GM13977 (cell line): Measurements from ENCODE around the gene QRSL1.
"Not testable (repeated sequence)": the region's sequence is repeated elsewhere in the genome, so short reads cannot be mapped to it uniquely, and the experiment has no call there.

Source experiments
- DNase-seq: peaks from one replicate; pipeline ENCODE4 v3.0.0; 2012; ENCODE audit warnings: low spot score
- in situ Hi-C: fragments of 300-500 bp; cut with MboI; formaldehyde crosslinking; loops from one replicate; pipeline ENCODE4 v1.12.0; 2022; ENCODE audit warnings: low sequenced_read_pairs, low pct_unique_long_range_greater_than_20kb, mixed read lengths, inconsistent platforms; ENCODE audit not compliant: unreplicated experiment
- TF ChIP-seq, protein P1 (sequence below): IDR thresholded peaks from 2 replicates; pipeline ENCODE4 v1.5.1; 2012; ENCODE audit warnings: mild to moderate bottlenecking, control low read depth; ENCODE audit not compliant: insufficient read depth; ENCODE audit errors: extremely low read depth, missing control alignments

QRSL1 gene

DNA sequence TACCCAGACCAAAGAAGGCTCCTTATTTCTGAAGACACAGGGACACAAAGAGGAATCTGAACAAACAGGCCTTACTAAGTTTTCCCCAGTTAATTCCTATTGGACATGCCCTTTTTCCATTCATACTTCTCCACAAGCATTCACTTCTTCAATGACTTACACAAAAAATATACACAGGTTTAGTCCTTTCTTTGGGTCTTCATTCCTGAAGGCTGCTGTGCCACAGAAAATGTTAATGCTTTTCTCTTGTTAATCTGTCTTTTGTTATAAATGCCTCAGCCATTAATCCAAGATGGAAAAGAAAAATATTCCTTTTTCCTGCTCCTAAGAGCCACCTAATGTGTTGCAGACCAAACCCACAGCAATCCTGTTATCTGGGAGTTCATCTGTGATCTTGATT, 71.2 kb downstream of the QRSL1 start:
- TF ChIP-seq, protein P1, sequence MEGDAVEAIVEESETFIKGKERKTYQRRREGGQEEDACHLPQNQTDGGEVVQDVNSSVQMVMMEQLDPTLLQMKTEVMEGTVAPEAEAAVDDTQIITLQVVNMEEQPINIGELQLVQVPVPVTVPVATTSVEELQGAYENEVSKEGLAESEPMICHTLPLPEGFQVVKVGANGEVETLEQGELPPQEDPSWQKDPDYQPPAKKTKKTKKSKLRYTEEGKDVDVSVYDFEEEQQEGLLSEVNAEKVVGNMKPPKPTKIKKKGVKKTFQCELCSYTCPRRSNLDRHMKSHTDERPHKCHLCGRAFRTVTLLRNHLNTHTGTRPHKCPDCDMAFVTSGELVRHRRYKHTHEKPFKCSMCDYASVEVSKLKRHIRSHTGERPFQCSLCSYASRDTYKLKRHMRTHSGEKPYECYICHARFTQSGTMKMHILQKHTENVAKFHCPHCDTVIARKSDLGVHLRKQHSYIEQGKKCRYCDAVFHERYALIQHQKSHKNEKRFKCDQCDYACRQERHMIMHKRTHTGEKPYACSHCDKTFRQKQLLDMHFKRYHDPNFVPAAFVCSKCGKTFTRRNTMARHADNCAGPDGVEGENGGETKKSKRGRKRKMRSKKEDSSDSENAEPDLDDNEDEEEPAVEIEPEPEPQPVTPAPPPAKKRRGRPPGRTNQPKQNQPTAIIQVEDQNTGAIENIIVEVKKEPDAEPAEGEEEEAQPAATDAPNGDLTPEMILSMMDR, result no peak
- in situ Hi-C loops, result no loop called here
- DNase-seq, result no peak

DNA sequence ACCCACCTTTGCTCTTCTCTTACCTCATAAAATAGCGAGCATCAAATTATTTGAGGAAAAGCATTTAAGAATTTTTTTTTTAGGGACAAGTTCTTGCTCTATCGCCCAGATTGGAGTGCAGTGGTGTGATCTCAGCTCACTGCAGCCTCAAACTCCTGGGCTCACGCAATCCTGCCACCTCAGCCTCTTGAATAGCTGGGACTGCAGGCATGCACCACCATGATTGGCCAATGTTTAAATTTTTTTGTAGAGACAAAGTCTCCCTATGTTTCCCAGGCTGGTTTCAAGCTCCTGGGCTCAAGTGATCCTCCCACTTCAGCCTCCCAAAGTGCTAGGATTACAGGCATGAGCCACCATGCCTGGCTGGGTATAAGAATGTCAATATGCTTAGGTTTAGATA, 71.8 kb downstream of the QRSL1 start:
- DNase-seq, in situ Hi-C loops: not testable (repeated sequence)

DNA sequence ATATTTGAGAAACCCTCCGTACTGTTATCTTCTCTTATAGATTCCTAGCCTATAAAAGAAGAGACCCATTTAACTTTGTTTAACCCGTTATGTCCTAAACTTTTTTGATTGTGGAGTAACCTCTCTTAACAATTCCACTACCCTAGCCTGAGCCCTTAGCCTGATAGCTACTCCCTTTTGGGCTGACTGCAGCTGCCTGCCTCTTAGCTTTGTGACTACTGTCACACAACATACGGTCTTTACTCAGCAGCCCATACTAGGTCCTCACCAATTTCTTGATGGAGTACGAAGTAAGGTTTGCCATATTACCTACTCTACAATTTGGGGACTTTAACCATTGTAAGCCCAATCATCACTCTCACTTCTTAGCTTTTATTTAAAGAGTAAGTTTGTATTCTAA, 72.7 kb downstream of the QRSL1 start:
- in situ Hi-C loops, result no loop called here
- peak; percentile 16 for DNase-seq
- TF ChIP-seq, protein P1, result no peak

DNA sequence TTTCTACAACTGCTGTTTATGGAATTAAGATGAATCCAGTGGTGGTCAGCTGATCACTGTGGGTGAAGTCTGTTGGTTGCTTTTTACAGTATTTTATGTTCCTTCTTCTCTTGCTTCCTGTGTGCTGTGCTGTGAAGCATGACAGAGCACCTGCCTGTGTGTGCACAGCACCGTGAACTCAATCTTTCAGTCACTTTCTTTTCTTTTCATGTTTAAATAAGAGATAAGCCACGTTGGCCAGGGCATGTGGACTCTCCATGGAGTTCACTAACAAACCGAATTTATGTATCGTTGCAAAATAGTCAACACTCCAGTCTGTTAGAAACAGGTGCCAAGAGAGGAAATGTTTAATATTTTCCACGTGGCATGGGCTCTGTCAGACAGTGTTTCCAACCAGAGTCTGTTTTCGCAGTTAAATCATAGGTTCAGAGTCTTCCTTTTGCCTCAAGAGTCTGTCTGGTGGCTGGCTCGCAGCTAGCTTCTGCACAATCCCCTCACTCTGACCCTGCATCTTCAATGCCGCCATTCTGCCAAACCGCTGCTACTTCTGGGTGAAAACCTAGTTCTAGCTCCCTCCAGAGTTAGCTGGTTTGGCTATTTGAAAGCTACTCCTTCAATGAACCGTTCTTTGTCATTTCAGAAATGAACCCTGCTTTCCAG, 73.2 kb downstream of the QRSL1 start:
- in situ Hi-C loops, result no loop called here

DNA sequence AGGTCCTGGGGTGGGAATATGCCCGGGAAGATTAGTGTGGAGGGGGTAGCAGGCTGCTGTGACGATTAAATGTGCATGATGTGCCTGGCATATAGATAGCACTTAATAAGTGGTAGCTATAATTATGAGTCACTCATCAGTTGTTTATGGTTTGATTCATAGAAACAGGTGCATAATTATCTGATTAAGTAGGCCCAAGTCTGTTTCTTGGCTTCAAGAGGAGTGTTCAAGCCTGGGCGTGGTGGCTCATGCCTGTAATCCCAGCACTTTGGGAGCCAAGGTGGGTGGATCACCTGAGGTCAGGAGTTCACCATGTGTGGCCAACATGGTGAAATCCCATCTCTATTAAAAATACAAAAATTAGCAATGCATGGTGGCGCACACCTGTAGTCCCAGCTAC, 74.9 kb downstream of the QRSL1 start:
- TF ChIP-seq, protein P1, result no peak
- no peak for DNase-seq
- in situ Hi-C loops, result no loop called here

More for the DNA sequence above, 73.2 kb downstream of the QRSL1 start:
- TF ChIP-seq, protein P1, result no peak
- peak; percentile 70 for DNase-seq

DNA sequence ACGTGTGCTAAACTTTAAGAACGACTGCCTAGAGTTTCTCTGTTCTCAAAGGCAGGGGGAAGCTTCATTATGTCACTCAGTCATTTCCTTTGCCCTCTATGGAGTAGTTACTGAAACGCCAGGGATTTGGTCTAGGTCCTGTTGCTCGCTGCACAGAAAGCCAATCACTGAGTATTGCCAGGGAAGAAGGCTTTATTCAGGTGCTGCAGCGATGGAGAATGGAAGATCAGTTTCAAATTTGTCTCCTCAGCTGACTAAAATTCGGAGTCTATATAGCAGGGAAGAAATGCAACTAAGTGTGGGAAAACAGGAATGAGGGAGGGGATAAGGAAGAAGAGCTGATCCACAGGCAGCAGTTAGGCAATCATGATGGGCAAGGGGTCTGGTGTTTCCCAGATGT, 75.8 kb downstream of the QRSL1 start:
- no peak for DNase-seq
- TF ChIP-seq, protein P1, result no peak
- in situ Hi-C loops, result no loop called here

DNA sequence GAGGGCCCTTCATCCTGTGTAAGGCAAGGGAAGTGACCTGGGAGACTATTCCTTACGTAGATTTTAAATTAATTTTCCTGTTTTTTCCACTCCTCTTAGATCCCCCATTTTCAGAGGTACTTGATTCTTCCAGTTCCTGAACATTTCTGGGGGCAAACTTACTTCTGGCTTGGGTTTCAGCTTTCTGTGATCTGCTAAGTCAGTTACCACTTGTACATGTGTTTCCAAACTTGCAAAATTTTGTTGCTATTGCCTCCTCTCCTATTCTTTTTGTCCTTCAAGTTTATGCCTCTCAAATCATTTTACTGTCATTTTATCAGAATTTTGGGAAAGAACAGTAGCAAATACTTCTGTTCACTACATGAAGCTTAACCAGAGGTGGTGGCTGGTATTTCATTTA, 81.2 kb downstream of the QRSL1 start:
- no peak for DNase-seq
- TF ChIP-seq, protein P1, result no peak
- in situ Hi-C loops, result no loop called here
